ENCODE data around the gene ABLIM3. TPM values are rescaled to one million over a fixed set of nuclear protein-coding genes. Genes with fewer than 3 reads are reported as not detected.
A peak's percentile ranks its signal among the peaks of the same experiment; 100 is the strongest.

Gene ABLIM3
- total RNA-seq, result 131 TPM
- long read RNA-seq, partial matches to known transcripts, result 22 of 31 reads
- long read RNA-seq, other reads (novel, unspliced or antisense), result 7 of 31 reads

DNA sequence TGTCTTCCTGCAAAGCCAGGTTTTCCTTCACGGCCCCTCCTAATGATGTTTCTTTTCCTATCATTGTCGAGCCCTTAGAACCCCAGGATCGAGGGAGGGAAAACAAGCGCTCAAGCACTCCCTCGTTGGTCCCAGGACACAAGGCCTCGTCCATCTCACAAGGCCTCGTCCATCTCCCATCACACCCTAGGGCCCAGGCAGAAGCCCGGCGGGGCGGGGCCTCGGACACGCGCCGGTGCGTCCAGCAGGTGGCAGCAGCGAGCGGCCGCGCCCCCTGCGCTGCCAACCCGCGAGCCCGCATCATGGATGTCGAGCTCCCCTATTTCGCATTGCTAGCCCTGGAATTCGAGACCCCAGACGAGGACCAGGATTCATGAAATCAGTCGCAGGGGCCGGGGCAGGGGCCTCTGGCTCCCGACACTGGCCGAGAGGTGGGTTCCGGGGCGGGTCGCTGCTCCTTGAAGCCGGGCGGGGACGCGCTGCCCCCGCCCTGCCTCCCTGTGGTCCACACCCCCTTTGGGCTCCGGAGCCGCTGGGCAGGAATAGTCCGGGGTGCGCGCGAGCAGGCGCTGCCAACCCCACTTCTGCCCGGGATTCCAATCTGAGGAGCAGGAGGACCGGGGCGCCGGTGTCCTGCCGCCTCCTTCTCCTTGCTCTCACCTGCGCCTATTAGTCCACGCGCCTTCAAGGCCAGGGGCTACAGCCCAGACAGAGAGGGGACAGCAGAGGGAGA lies at the start of gene ABLIM3:
Gene ABLIM3, plus strand, starts transcription at position 270 of the 733 bp plus-strand sequence. CDS start 603 bp downstream, outside the sequence.
- intact Hi-C loops (cut with DNase I), result loop anchor here (2.0 to 5.0 kb wide), 2 partner anchors 36 to 89 kb away; no protein-coding TSS in a partner anchor
- DNase-seq, result peak; percentile 87
- ATAC-seq (ENCODE audit: poor library complexity), result peak; percentile 90

DNA sequence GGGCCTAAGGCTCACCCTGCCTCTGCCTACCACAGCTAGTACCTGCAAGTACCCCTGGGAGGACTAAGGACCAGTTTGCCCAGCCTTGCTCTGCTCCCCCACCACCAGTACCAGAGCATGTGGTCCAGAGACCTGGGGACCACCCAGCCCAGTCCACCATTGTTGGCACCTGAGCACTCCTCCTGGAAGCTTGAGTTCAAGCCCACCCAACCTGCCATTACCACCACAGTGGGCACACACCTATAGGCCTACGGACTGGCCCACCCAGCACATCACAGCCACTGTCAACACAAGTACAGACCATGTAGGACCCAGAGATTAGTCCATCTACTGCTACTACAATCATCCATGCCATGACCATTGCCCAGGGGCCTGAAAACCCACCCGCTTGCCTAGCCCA lies 47.7 kb upstream of the ABLIM3 start:
- intact Hi-C loops (cut with DNase I), result no loop called here
- DNase-seq (no peak), ATAC-seq (ENCODE audit: poor library complexity) (no peak)

DNA sequence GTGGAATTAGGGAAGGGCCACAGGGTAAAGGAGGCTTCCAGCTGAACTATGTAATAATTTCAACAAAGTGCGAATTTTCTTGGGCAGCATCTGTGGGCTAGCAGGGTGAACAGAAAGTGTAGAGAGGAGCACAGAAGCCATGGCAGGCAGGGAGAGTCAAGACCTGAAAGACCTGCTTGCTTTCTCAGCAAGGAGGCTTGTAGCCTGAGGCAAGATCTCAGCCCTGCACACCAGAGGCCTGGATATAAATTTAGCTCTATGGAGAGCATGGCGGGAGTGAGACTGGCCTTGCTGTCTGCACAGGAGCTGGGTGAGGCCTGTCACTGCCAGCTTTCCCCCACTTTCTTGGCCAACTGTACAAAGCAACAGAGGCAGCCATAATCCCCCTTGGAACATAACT lies 46.3 kb upstream of the ABLIM3 start:
- ATAC-seq (ENCODE audit: poor library complexity) (no peak), DNase-seq (no peak)
- intact Hi-C loops (cut with DNase I), result no loop called here

DNA sequence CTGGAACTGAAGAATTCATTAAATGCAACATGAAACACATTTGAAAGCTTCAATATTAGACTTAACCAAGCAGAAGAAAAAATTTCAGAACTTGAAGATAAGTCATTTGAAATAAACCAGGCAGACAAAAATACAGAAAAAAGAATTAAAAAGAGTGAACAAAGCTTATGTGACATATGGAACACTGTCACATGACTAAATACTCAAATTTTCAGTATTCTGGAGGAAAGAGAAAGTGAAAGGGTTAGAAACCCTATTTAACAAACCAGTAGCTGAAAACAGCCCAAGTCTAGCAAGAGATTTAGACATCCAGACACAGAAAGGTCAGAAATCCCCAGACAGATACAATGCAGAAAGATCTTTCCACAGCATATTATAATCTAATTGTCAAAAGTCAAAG lies 41.4 kb upstream of the ABLIM3 start:
- DNase-seq (no peak), ATAC-seq (ENCODE audit: poor library complexity) (no peak)
- intact Hi-C loops (cut with DNase I), result no loop called here

DNA sequence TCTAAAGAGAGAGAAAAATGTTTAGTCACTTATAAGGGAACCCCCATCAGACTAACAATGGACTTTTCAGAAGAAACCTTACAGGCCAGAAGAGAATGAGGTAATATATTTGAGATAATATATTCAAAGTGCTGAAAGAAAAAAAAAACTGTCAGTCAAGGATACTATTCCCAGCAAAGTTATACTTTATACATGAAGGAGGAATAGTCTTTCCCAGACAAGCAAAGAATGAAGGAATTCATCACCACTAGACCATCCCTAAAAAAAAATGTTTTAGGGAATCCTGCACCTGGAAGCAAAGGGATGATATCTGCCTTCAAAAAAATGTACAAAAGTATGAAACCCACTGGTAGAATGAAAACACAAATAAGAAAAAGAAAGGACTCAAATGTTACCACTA lies 41.0 kb upstream of the ABLIM3 start:
- no peak for ATAC-seq (ENCODE audit: poor library complexity)
- DNase-seq, result no peak
- intact Hi-C loops (cut with DNase I), result no loop called here

DNA sequence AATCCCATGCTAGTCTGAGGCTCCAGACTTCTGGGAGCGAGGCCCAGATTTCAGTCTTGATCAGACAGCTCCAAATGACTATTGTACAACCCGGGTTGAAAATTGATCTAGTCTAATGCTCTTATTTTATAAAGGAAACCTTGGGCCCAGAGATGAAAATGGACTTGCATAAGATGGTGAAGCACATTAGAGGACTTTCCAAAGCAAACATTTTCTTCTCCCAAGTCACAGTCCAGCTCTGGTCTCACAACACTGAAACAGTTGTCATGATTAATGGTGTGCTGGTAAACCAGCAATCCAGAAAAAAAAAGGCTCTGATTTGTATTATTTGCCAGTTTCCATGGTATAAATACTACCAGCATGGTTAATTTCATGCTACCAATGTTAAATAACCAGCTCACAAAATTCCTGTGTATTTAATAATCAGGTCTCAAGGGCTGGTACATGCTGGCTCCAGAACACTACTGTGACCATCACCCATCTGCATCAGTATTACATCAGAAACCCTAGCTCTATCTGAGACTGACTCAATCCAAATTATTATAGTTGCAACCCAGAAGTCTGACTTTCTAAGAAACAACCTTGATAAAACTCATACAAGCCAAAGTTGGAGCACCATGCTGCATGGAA lies 32.5 kb upstream of the ABLIM3 start:
- intact Hi-C loops (cut with DNase I), result no loop called here
- ATAC-seq (ENCODE audit: poor library complexity), result no peak
- DNase-seq, result no peak

DNA sequence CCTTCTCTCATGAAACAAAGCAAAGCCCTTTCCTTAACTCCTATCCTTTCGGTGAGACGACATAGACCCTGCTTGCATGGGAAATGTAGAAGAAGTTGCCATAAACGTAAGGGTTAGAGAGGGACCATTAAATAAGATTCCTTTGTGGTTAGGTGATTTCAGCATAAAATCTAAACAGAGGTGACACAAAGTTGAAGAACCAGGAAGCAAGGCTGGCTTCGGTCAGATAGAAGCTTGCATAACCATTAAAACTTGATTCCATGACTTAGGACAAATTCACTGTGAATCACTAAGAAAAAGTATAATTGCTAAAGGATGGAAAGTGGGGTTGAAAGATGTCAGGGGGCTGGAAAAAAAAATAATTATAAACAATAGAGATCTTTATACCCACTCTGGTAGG lies 30.9 kb upstream of the ABLIM3 start:
- intact Hi-C loops (cut with DNase I), result loop anchor here (5.0 to 10.0 kb wide), 2 partner anchors 286 to 378 kb away; partner anchors contain the start of gene ADRB2
- no peak for DNase-seq
- ATAC-seq (ENCODE audit: poor library complexity), result no peak

DNA sequence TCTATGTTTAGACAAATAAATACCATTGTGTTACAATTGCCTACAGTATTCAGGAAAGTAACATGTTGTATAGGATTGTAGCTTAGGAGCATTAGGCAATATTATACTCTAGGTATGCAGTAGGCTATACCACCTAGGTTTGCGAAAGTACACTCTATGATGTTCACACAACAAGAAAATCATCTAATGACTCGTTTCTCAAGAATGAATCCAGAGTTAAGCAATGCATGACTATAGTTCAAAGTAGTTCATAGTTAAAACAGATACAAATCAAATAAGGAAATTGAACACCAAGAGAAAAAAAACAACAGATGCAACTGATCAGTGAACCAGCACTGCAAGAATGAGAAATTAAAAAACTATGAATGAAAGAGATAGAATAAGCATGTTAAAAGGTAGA lies 27.6 kb upstream of the ABLIM3 start:
- ATAC-seq (ENCODE audit: poor library complexity) (no peak), DNase-seq (no peak)
- intact Hi-C loops (cut with DNase I), result loop anchor here (2.0 to 10.0 kb wide), 3 partner anchors 79 to 381 kb away; partner anchors contain the start of gene ADRB2

DNA sequence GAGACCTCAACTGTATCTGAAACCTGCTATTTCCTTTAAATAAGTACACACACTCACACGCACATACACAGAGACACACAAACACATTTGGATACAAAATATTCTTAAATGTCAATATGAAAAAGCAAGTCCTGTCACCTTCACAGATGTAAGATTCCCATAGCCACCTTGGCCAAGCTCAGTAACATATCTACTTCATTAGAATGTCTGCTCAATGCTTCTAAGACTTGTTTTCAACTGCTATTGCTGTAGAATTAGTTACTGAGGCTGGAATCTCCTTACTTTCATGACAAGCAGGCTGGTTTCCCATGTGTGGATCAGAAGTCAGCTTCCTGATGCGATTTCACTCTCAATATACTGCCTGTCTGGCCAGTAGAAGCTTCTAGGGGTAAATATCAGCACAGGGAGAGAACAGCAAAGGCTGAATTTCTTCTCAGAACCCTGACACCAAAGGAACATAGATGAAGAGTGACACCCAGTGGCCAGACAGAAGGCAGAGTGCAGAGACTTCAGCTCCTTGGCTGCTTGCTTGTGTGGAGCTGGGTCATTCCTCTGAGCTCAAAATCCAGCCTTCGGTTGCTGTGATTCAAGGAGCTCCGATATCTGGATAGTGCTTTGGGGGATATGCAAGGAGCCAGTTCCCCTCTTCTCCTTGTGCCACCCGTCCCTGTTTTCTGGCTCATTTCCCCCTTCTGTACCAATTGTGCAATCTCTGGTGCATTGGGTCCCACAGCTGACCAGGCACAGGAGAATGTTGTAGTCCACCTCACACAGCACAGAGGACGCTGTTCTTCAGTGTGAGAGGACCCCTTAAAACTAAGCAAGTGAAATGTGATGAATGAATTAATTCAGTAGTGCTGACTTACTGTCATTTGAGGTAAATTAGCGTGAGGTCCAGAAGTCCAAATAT lies 26.6 kb upstream of the ABLIM3 start:
- intact Hi-C loops (cut with DNase I), result loop anchor here (2.0 to 10.0 kb wide), 3 partner anchors 80 to 382 kb away; partner anchors contain the start of gene ADRB2
- ATAC-seq (ENCODE audit: poor library complexity) (peak; percentile 98), DNase-seq (no peak)

DNA sequence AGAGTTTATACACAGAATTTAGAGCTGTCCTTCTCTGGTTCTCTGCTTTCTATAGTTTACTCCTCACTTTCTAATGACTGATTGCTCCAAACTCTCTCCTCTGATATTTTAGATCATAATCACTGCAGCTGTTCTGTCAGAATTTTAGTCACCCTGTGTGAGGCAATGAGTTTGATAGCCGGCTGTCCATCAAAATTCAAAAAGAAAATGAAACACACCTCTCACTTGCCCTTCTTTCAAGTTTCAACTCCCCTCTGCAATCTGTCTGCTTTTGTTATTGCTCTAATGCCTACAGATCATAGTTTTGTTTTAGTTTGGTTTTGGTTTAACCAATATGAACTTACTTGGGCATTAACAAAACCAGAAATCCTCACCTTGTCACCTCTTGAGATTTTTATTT lies 23.3 kb upstream of the ABLIM3 start:
- no peak for ATAC-seq (ENCODE audit: poor library complexity)
- no peak for DNase-seq
- intact Hi-C loops (cut with DNase I), result loop anchor here (10.0 kb wide), 1 partner anchor 293 kb away; the partner anchor contains the start of gene ADRB2

DNA sequence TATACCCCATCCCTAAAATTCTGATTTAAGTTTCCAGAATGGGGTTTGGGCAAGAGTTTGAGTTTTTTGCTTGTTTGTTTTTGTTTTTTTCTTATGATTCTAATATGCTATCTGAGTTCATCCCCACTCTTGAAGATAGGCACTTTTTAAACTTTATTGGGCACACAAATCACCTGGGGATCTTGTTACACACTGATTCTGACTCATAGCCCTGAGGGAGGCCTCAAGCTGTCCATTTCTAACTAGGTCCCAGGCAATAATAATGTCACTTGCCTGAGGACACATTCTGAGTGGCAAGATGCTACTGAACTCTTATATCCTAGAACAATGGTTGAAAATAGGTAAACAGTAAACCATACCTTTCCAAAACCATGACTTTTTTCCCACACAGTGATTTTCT lies 22.8 kb upstream of the ABLIM3 start:
- ATAC-seq (ENCODE audit: poor library complexity), result no peak
- intact Hi-C loops (cut with DNase I), result loop anchor here (10.0 kb wide), 1 partner anchor 294 kb away; the partner anchor contains the start of gene ADRB2
- DNase-seq, result no peak

DNA sequence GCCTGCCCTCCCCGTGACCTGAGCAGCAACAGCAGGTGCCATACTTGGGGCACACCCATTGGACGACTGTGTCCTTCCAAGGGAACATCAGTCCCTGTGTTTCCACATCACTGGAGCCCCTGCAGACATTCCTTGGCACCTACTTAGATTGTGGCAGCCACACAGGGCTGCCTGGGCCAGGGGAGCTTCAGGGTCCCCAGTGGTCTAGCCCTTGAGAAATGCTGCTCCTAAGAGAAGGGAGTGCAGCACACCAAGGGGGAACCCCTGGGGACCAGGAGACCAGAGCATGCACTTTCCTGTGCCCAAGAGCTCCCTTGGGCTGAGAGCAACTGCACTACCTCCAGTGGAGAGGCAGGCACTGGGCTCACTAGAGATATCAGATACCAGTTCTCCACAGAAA lies 20.1 kb upstream of the ABLIM3 start:
- DNase-seq, result no peak
- ATAC-seq (ENCODE audit: poor library complexity), result no peak
- intact Hi-C loops (cut with DNase I), result no loop called here

DNA sequence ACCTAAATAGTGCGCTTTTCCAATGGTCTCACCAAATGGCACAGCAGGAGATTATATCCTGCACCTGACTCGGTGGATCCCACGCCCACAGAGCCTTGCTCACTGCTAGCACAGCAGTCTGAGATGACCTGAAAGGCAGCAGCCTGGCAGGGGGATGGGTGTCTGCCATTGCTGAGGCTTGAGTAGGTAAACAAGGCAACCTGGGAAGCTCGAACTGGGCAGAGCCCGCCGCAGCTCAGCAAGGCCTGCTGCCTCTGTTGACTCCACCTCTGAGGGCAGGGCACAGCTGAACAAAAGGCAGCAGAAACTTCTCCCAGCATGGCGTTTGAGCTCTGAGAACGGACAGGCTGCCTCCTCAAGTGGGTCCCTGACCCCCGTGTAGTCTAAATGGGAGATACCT lies 18.1 kb upstream of the ABLIM3 start:
- DNase-seq, result no peak
- intact Hi-C loops (cut with DNase I), result no loop called here
- ATAC-seq (ENCODE audit: poor library complexity), result no peak

DNA sequence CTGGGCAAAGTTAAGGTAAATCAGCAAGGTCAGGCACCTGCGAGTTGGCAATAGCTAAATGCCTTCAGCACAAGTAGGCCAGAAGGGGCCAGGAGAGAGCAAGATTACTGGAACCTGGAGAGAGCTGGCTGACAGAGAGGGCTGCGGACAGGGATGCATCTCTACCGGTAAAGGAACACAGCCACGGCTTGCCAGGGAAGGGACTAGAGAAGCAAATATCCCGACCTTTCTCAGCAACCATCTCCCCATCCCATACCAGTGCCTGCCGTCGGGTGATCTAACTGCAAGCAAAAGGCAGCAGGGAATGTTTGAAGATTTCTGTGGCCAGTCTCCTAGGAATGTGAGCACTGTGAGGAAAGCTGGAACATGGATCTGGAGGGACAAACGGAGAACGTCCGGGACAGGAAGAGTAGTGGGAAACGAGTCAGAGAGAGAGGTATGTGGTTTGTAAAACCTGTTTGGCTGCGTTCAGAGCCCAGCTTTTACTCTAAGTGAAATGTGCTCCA lies 15.9 kb upstream of the ABLIM3 start:
- ATAC-seq (ENCODE audit: poor library complexity), result peak; percentile 18
- no peak for DNase-seq
- intact Hi-C loops (cut with DNase I), result no loop called here

DNA sequence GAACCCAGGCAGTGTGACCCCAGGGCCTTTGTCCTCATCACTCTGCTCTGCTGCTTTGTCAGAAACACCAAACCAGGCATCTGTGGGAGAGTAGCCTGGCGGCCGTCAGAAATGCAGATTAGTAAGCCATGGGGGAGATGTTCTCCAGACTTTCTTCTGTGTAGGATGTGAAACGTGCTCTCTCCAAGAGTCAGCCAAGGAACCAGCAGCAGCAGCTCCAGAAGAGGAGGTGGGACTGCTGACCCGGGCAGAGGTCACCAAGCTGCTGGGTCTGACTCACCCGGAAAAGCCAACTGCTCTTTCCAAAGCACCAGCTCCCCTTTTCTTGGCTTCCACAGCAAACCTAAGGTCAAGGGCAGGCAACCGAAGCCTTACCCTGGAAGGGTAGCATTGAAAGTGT lies 14.4 kb upstream of the ABLIM3 start:
- no peak for ATAC-seq (ENCODE audit: poor library complexity)
- DNase-seq, result no peak
- intact Hi-C loops (cut with DNase I), result no loop called here

DNA sequence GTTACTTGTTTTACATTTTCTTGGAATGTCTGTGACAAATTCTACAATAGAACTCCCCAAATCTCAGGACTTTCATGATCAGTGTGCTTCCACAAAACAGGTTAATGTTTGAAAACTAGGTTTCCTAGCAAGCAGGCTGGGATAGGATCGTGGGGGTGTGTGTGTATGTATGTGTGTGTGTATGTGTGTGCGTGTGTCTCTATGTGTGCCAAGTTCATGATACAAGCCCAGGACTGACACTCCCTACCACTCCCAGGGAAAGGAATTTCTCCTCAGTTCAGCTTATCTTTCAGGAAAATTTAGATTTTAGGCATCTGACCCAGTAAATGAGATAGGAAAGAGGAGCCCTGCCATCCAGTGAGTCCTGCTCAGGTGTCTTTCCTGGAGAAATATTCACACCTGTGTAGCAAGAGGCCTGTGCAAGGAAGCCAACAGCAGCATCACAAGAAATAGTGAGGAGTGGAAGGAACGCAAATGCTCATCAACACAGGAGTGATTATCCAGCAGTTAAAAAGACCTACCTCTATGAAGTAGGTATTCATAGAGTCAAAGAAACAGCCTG lies 13.8 kb upstream of the ABLIM3 start:
- ATAC-seq (ENCODE audit: poor library complexity) (no peak), DNase-seq (no peak)
- intact Hi-C loops (cut with DNase I), result no loop called here

DNA sequence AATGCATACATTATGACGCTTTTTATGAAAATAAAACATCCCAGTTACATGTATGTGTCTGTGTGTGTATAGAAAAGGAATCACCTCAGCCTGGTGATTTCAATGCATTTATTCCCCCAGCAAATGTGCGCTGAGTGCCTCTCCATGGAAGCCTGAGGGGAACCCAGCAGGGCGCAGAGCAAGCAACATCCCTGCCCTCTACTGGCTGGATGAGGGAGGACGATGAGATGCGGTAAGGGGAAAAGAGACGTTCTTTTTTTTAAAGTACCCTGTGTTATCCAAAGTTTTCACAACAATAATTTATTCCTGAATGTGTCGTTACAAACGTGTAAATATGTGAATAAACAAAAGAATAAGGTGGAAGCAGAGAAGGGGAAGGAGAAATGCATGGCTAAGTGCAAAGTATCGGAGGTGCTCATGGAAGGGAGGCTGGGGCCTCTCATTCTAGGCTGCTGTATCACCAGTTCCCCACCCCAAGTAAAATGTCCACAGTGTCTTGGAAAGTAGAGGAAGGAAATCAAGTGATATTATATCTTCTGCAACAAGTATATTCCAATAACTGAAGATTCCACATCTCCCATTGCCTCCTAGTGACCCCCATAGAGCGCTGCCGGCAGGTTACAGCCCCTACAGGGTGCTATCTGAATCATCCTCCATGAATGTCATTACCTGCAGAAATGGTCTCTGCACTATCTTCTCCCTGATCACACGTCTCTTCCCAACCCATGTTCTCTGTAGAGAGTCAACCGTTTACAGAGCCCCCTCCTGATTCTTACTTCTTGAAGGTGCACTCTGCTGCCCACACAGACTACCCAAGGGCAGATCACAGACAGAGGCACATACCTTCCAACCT lies 13.0 kb upstream of the ABLIM3 start:
- ATAC-seq (ENCODE audit: poor library complexity) (peak; percentile 50), DNase-seq (no peak)
- intact Hi-C loops (cut with DNase I), result no loop called here

DNA sequence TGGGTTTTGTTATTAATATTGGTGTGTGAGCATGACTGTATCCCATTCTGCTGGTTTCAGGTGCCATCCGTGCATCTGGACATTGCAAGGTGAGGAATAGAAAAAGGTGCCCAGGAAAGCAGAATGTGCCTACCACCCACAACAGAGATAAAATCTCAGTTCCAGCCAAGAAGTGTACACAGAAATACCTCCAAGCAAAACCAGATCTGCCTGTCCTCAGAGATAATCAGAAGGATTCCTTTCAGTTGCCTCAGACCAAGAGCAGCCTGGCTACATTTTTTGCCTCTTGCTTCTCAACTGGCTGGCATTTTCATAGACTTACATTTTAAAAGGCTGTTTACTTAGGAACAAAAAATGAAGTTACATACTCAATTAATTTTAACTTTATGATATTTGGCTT lies 12.1 kb upstream of the ABLIM3 start:
- no peak for ATAC-seq (ENCODE audit: poor library complexity)
- intact Hi-C loops (cut with DNase I), result no loop called here
- DNase-seq, result no peak
